Measurements from ENCODE around the gene DNAH8.

The DNAH8 gene

GRCh38 chr6:39051399-39052122 is 336.4 kb downstream of the DNAH8 start:
- DNase-seq (ENCODE audit: low spot score), result no peak

- DNase-seq (ENCODE audit: low spot score), result no peak
Observed at GRCh38 chr6:39053016-39053624, 338.0 kb downstream of the DNAH8 start.

GRCh38 chr6:39053854-39054576 is 338.9 kb downstream of the DNAH8 start:
- no peak for DNase-seq (ENCODE audit: low spot score)

GRCh38 chr6:39054577-39055142 is 339.5 kb downstream of the DNAH8 start:
- no peak for DNase-seq (ENCODE audit: low spot score)

- no peak for DNase-seq (ENCODE audit: low spot score)
Observed at GRCh38 chr6:39055661-39056060, 340.6 kb downstream of the DNAH8 start.

- DNase-seq (ENCODE audit: low spot score), result no peak
Observed at GRCh38 chr6:39056191-39056590, 341.1 kb downstream of the DNAH8 start.

- no peak for DNase-seq (ENCODE audit: low spot score)
Observed at GRCh38 chr6:39056681-39057080, 341.6 kb downstream of the DNAH8 start.

- DNase-seq (ENCODE audit: low spot score), result no peak
Observed at GRCh38 chr6:39057251-39058155, 342.4 kb downstream of the DNAH8 start.

- no peak for DNase-seq (ENCODE audit: low spot score)
Observed at GRCh38 chr6:39058471-39059147, 343.5 kb downstream of the DNAH8 start.

- no peak for DNase-seq (ENCODE audit: low spot score)
Observed at GRCh38 chr6:39059496-39060310, 344.6 kb downstream of the DNAH8 start.

- DNase-seq (ENCODE audit: low spot score), result no peak
Observed at GRCh38 chr6:39060467-39061160, 345.5 kb downstream of the DNAH8 start.

GRCh38 chr6:39061182-39061581 is 346.1 kb downstream of the DNAH8 start:
- no peak for DNase-seq (ENCODE audit: low spot score)

- DNase-seq (ENCODE audit: low spot score), result no peak
Observed at GRCh38 chr6:39061588-39061987, 346.5 kb downstream of the DNAH8 start.

- DNase-seq (ENCODE audit: low spot score), result no peak
Observed at GRCh38 chr6:39062014-39062740, 347.1 kb downstream of the DNAH8 start.

GRCh38 chr6:39063526-39063925 is 348.4 kb downstream of the DNAH8 start:
- no peak for DNase-seq (ENCODE audit: low spot score)

GRCh38 chr6:39065561-39065960 is 350.4 kb downstream of the DNAH8 start:
- no peak for DNase-seq (ENCODE audit: low spot score)

- no peak for DNase-seq (ENCODE audit: low spot score)
Observed at GRCh38 chr6:39068391-39068790, 353.3 kb downstream of the DNAH8 start.

- no peak for DNase-seq (ENCODE audit: low spot score)
Observed at GRCh38 chr6:39072830-39073229, 357.7 kb downstream of the DNAH8 start.

All from globus pallidus (tissue), 1 donor.